Thymus (tissue), 11 donors: ENCODE measurements around the gene BTLA. TPM values are rescaled to one million over a fixed set of nuclear protein-coding genes. Genes with fewer than 3 reads are reported as not detected.
"Not testable (repeated sequence)": the region's sequence is repeated elsewhere in the genome, so short reads cannot be mapped to it uniquely, and the experiment has no call there.

Source experiments
- DNase-seq, 9 donors: peaks; one replicate each; pipeline ENCODE4 v3.0.0-alpha.2; 2013; ENCODE audit warnings: low spot score in 9 of 9, low read depth in 6 of 9, missing footprints in 1 of 9
- H3K27ac ChIP-seq, 2 donors: one replicate each; pipeline ENCODE4 v1.5.1; 2013; ENCODE audit warnings: control low read depth in 1 of 2, low read depth in 1 of 2, low read length in 1 of 2, mild to moderate bottlenecking in 1 of 2, moderate library complexity in 1 of 2
- H3K27me3 ChIP-seq, 2 donors: one replicate each; pipeline ENCODE4 v1.5.1; 2013; ENCODE audit warnings: low read length in 1 of 2; ENCODE audit not compliant: control insufficient read depth in 2 of 2, insufficient read depth in 1 of 2
- H3K36me3 ChIP-seq, 2 donors: one replicate each; pipeline ENCODE4 v1.5.1; 2013; ENCODE audit warnings: low read length in 1 of 2, mild to moderate bottlenecking in 1 of 2, moderate library complexity in 1 of 2; ENCODE audit not compliant: control insufficient read depth in 2 of 2, insufficient read depth in 2 of 2
- H3K4me1 ChIP-seq, 2 donors: one replicate each; pipeline ENCODE4 v1.5.1; 2013; ENCODE audit warnings: low read length in 2 of 2; ENCODE audit not compliant: control insufficient read depth in 2 of 2, insufficient read depth in 2 of 2
- H3K4me3 ChIP-seq, 2 donors: one replicate each; pipeline ENCODE4 v1.5.1; 2013; ENCODE audit warnings: low read length in 2 of 2, control low read depth in 1 of 2, mild to moderate bottlenecking in 1 of 2
- H3K9me3 ChIP-seq, 2 donors: one replicate each; pipeline ENCODE4 v1.5.1; 2013; ENCODE audit warnings: low read length in 1 of 2, mild to moderate bottlenecking in 1 of 2; ENCODE audit not compliant: control insufficient read depth in 2 of 2, insufficient read depth in 1 of 2
- WGBS: extraction: QIAGEN DNeasy Blood & Tissue Kit; methylation state at CpG from one replicate; pipeline ENCODE4 v1.1.7; 2013; 5-methylcytosine and 5-hydroxymethylcytosine counted together
- polyA plus RNA-seq: library from polyadenylated mRNA; stranded (reverse); fragments of 200-250 nt; gene quantifications from one replicate; pipeline ENCODE4 v1.2.3, GENCODE V29; 2013
- total RNA-seq: library from RNA; stranded (reverse); fragments of 120-200 nt; gene quantifications from one replicate; pipeline ENCODE4 v1.2.4, GENCODE V29; 2013
- donor health status: healthy.

Gene BTLA
- total and polyA plus RNA-seq, 2 donors = 13.2 to 19.4 TPM

GRCh38 chr3:112467539-112467938, 31.7 kb downstream of the BTLA start:
- WGBS = 15% methylated on average over 1 of the region's 1 CpG
- Histone ChIP-seq H3K4me1 (peaks cover 20 to 22% of the 10 kb centered on the region in 2 donors), H3K4me3 (no peak overlapping the region)

GRCh38 chr3:112466020-112466419, 33.3 kb downstream of the BTLA start:
- Histone ChIP-seq H3K4me3 (no peak overlapping the region), H3K27ac (no peak overlapping the region), H3K4me1 (peaks cover 10 to 13% of the 10 kb centered on the region in 2 donors), H3K9me3 (no peaks in the 10 kb centered on the region), H3K27me3 (no peaks in the 10 kb centered on the region), H3K36me3 (no peaks in the 10 kb centered on the region)
- no peak for DNase-seq
- 0% methylated on average over 1 of the region's 1 CpG for WGBS

More at GRCh38 chr3:112467539-112467938, 31.7 kb downstream of the BTLA start:
- Histone ChIP-seq H3K36me3 (no peaks in the 10 kb centered on the region), H3K27ac (no peak overlapping the region), H3K27me3 (no peaks in the 10 kb centered on the region), H3K9me3 (no peaks in the 10 kb centered on the region)
- no peak for DNase-seq

- DNase-seq = peak in 5 of 9 donors; percentile 23 to 70 (median 41)
- H3K27me3 ChIP-seq = no peaks in the 10 kb centered on the region
- no peak overlapping the region for H3K4me3 ChIP-seq
- peak overlapping the region in 1 of 2 donors; percentile 54 for H3K27ac ChIP-seq
- no peaks in the 10 kb centered on the region for H3K36me3 ChIP-seq
- 1% methylated on average over 2 of the region's 2 CpGs for WGBS
- H3K4me1 ChIP-seq = peaks cover 9 to 17% of the 10 kb centered on the region in 2 donors
- H3K9me3 ChIP-seq = no peaks in the 10 kb centered on the region
Measured at GRCh38 chr3:112464264-112464663, 35.0 kb downstream of the BTLA start.

- H3K4me3 ChIP-seq = no peak overlapping the region
- 73% methylated on average over 5 of the region's 5 CpGs for WGBS
- DNase-seq = peak in 2 of 9 donors; percentile 43 to 63
- no peaks in the 10 kb centered on the region for H3K9me3 ChIP-seq
- no peaks in the 10 kb centered on the region for H3K36me3 ChIP-seq
- peak overlapping the region; percentile 53 to 71 for H3K27ac ChIP-seq
- no peaks in the 10 kb centered on the region for H3K27me3 ChIP-seq
- peaks cover 9 to 17% of the 10 kb centered on the region in 2 donors for H3K4me1 ChIP-seq
Measured at GRCh38 chr3:112463250-112463649, 36.0 kb downstream of the BTLA start.

GRCh38 chr3:112461787-112462186, 37.5 kb downstream of the BTLA start:
- H3K9me3 ChIP-seq, H3K27me3 ChIP-seq, DNase-seq, H3K27ac ChIP-seq, H3K36me3 ChIP-seq, H3K4me3 ChIP-seq: not testable (repeated sequence)
- H3K4me1 ChIP-seq = peaks cover 6 to 17% of the 10 kb centered on the region in 2 donors
- over 99% methylated on average over 2 of the region's 2 CpGs for WGBS

- DNase-seq = peak in 1 of 9 donors; percentile 31
- Histone ChIP-seq H3K9me3 (no peaks in the 10 kb centered on the region), H3K27ac (no peak overlapping the region), H3K36me3 (no peaks in the 10 kb centered on the region), H3K27me3 (no peaks in the 10 kb centered on the region), H3K4me3 (no peak overlapping the region), H3K4me1 (peaks cover 6 to 13% of the 10 kb centered on the region in 2 donors)
- 56% methylated on average over 2 of the region's 2 CpGs for WGBS
Measured at GRCh38 chr3:112460519-112461195, 38.6 kb downstream of the BTLA start.

GRCh38 chr3:112459750-112460149, 39.5 kb downstream of the BTLA start:
- Histone ChIP-seq H3K4me3 (no peak overlapping the region), H3K9me3 (no peaks in the 10 kb centered on the region), H3K36me3 (no peaks in the 10 kb centered on the region), H3K4me1 (peaks cover 6 to 13% of the 10 kb centered on the region in 2 donors), H3K27me3 (no peaks in the 10 kb centered on the region), H3K27ac (peak overlapping the region in 1 of 2 donors; percentile 0)
- WGBS = 2% methylated on average over 1 of the region's 1 CpG
- DNase-seq = no peak

GRCh38 chr3:112456147-112456546, 43.1 kb downstream of the BTLA start:
- Histone ChIP-seq H3K27ac (no peak overlapping the region), H3K27me3 (no peaks in the 10 kb centered on the region), H3K9me3 (no peaks in the 10 kb centered on the region), H3K36me3 (no peaks in the 10 kb centered on the region), H3K4me1 (peaks cover 4% of the 10 kb centered on the region in 2 donors), H3K4me3 (no peak overlapping the region)
- DNase-seq = no peak

GRCh38 chr3:112448939-112449338, 50.3 kb downstream of the BTLA start:
- Histone ChIP-seq H3K4me1 (no peaks in the 10 kb centered on the region), H3K27ac (no peak overlapping the region), H3K36me3 (no peaks in the 10 kb centered on the region), H3K9me3 (no peaks in the 10 kb centered on the region), H3K27me3 (no peaks in the 10 kb centered on the region), H3K4me3 (no peak overlapping the region)
- no peak for DNase-seq
- WGBS = 99% methylated on average over 1 of the region's 1 CpG
